ENCODE measurements around the gene ZNF512.
"Not testable (repeated sequence)": the region's sequence is repeated elsewhere in the genome, so short reads cannot be mapped to it uniquely, and the experiment has no call there.

Gene ZNF512

DNA sequence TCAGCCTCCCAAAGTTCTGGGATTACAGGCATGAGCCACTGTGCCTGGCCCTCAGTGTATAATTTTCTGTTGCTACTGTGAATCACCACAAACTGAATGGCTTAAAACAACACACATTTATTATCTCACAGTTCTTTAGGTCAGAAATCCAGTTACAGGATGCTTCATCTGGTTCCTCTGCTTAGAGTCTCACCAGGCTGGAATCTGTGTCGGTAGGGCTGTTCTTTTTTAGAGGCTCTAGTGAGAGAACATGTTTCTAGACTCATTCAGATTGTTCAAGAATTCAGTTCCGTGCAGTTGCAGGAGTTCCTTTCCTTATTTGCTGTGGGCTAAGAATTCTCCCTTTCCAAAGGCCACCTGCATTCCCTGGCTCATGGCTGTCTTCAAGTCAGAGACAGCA is 23.8 kb downstream of the ZNF512 start:
- Mint-ChIP-seq H3K4me1 (no peaks in the 10 kb centered on the region), H3K4me3 (no peak overlapping the region), H3K9me3 (no peaks in the 10 kb centered on the region), H3K27me3 (no peaks in the 10 kb centered on the region), H3K27ac (no peak overlapping the region)
- no peak for ATAC-seq
- DNase-seq = no peak

DNA sequence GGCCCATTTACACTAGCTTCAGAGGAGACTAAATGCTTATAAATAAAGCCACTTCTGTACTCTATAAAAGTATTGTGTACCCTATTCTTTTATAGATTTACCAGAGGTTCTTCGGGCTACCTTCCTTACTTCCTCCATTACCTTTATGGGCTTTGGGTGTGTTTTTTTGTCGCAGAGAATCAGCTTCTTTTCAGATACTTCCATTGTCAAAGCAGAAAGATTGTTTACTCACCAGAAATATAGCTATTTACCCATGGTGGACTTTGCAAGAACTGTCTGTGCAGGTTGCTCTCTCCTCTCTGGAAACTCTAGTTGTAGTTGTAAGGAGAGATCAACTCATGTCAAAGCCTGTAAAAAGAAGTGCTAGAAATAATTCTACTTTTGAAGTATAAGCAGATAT is 31.1 kb downstream of the ZNF512 start:
- H3K4me1 Mint-ChIP-seq = no peaks in the 10 kb centered on the region
- no peak overlapping the region for H3K4me3 Mint-ChIP-seq
- H3K27ac Mint-ChIP-seq = no peak overlapping the region
- no peak for DNase-seq
- ATAC-seq = no peak
- H3K27me3 Mint-ChIP-seq = no peaks in the 10 kb centered on the region
- H3K9me3 Mint-ChIP-seq = no peaks in the 10 kb centered on the region

DNA sequence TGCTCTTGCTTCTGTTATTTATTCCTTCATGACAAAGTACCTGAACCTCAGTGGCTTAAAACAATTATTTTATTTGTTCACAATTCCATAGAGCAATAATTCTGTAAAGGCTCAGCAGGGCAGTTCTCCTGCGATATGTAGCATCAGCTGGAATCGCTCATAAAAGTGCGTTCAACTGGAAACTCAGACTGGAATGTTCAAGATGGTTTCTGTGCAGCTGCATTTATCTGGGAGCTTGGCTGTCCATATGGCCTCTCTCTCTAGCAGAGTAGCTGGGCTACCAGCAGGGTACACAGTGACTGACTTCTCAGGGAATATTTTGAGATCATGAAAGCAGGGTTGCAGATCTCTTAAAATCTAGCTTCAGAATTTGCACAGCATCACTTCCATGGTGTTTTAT is 32.5 kb downstream of the ZNF512 start:
- no peaks in the 10 kb centered on the region for H3K4me1 Mint-ChIP-seq
- no peaks in the 10 kb centered on the region for H3K27me3 Mint-ChIP-seq
- DNase-seq = no peak
- H3K9me3 Mint-ChIP-seq = no peaks in the 10 kb centered on the region
- peak overlapping the region in 1 of 2 donors; percentile 43 for H3K27ac Mint-ChIP-seq
- no peak for ATAC-seq
- no peak overlapping the region for H3K4me3 Mint-ChIP-seq

DNA sequence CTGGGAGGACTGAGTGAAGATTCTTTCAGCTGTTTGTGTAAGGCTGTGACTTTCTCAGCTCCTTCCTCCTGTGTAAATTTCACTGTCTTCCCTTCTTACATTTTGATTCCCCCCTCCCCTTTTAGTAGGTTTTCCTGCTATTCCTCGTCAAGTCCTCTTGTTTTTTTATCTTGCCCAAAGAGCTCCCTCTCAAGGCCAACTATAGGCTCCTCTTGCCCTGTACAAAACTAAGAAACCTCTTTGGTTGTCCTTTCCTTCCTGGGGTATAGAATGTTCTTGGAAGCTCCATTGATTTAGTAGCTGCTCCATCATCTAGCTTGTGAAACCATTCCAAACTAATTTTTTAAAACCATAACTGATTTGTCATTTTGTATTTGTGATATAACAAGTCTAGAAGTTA is 38.7 kb downstream of the ZNF512 start:
- H3K4me1 Mint-ChIP-seq = no peaks in the 10 kb centered on the region
- no peaks in the 10 kb centered on the region for H3K27me3 Mint-ChIP-seq
- no peak for ATAC-seq
- no peak overlapping the region for H3K27ac Mint-ChIP-seq
- no peak overlapping the region for H3K4me3 Mint-ChIP-seq
- DNase-seq = no peak
- H3K9me3 Mint-ChIP-seq = no peaks in the 10 kb centered on the region

DNA sequence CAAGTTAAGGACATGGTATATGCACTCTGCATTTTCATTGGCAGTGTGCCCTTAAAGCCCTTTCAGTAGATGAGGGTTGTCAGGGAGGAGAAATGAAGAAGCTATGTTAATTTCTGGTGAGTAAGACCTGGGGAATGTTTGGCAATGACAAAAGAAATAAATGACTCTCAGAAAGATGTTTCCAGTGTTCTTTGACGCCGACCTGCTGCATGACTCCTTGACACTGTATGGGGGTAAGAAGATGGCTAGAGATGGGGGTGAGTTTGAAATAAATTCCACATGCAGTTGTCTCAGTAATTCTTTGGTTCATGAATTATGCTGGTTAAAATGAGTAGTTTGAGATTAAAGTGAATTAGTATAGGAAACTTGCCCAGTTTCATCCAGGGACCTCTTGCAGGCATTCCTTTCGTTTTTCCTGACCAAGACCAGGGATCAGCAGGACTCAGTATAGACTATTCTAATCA is 40.1 kb downstream of the ZNF512 start:
- ATAC-seq (no peak), DNase-seq (no peak)
- H3K9me3 Mint-ChIP-seq = no peaks in the 10 kb centered on the region
- no peaks in the 10 kb centered on the region for H3K27me3 Mint-ChIP-seq
- H3K27ac Mint-ChIP-seq = no peak overlapping the region
- no peaks in the 10 kb centered on the region for H3K4me1 Mint-ChIP-seq
- H3K4me3 Mint-ChIP-seq = no peak overlapping the region

DNA sequence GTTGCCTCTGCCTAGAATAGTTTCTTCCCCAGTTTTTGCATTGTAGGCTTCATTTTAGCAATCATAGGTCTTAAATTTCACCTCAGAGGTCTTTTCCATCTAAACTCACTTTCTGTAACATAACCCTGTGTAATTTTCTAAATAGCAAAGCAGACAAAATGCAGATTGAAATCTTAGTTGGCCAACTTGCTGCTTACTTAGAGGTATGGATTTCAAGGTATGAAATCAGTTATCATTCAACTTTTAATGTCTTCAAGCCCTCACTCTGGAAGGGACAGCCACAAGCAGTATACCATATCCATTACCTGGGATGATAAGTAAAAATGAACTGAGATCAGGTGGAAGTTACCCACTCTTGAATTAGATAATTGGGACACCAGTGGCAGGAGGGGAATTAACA is 42.1 kb downstream of the ZNF512 start:
- H3K4me3 Mint-ChIP-seq = no peak overlapping the region
- no peaks in the 10 kb centered on the region for H3K9me3 Mint-ChIP-seq
- DNase-seq = no peak
- H3K4me1 Mint-ChIP-seq = peaks cover 6% of the 10 kb centered on the region
- peak overlapping the region in 1 of 2 donors; percentile 2 for H3K27ac Mint-ChIP-seq
- no peak for ATAC-seq
- no peaks in the 10 kb centered on the region for H3K27me3 Mint-ChIP-seq

DNA sequence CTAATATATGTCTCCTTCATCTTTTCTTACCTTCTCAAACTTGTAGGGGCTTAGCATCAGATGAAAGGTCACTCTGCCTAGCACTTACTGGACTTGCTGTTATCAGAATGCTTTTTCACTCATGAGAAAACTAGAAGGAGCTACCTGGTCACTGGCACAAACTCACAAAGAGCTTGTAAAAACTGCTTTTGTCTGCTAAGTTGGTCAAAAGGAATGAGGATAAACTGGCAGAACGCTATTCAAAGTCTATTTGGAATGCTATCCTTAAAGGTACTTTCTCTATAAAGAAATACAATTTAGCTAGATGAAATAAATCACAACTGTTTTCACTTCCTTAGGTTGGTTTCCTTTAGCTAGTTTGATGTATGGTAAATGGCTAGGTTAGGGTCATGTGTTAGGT is 43.5 kb downstream of the ZNF512 start:
- H3K4me3 Mint-ChIP-seq, H3K27ac Mint-ChIP-seq, H3K27me3 Mint-ChIP-seq, DNase-seq, H3K9me3 Mint-ChIP-seq, ATAC-seq: not testable (repeated sequence)
- peaks cover 20% of the 10 kb centered on the region for H3K4me1 Mint-ChIP-seq

DNA sequence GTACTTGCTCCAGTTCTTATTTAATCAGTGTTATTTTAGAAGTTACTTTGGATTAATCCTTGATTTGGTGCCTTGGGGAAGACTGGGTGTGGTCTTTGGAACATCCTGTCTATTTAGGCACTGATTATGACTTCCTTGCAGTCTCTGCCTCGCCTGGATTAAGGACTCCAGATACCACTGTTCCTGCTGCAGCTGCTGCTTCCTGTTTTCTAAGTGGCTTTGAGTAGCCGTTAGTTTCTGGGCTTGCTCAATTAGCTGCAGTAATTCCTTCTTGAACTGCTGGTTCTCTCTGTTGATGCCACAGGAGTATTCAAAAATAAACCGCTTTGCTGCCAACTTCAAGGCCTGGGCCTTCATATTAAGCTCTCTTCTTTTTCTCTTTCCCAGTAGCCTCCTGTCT is 44.1 kb downstream of the ZNF512 start:
- H3K4me1 Mint-ChIP-seq = peaks cover 20% of the 10 kb centered on the region
- H3K27ac Mint-ChIP-seq, H3K27me3 Mint-ChIP-seq, DNase-seq, ATAC-seq, H3K9me3 Mint-ChIP-seq, H3K4me3 Mint-ChIP-seq: not testable (repeated sequence)

DNA sequence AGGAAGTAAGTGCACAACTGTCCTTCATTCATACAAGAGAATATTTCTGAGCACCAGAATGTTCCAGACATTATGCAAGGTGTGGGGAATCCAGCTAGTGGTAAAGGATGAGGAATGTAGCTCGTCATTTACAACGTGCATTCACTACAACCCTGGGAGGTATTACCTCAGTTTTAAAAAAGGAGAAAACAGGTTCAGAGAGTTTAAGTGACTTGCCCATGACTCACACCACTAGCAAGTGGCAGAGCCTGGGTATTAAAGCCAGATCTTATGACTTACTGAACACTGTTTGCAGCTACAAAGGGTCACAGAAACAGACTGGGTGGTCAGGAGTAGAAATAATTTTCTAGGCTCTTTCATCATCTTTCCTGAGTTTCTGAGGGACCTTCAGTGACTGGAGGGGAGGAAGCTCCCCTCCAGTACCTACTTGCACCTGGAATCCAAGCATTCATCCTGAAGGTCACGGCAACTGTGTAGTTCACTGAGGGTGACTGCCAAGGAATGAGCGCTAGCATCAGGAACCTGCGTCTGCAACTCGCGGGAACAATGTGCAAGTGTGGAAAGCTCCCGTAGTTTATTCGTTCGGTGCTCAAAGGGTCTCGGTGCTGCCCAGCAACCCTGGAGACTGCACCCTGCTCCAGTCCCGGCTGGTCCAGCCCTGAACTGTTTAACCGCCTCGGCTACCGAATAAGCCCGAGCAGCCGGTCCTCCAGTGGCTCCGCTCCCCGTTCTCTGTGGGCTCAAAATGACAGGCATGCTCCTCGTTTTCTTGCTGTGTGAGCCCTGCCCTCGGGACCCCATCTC is 45.3 kb downstream of the ZNF512 start:
- H3K9me3 Mint-ChIP-seq = no peaks in the 10 kb centered on the region
- H3K4me1 Mint-ChIP-seq = peaks cover 20% of the 10 kb centered on the region
- ATAC-seq (peak; percentile 62), DNase-seq (no peak)
- no peak overlapping the region for H3K4me3 Mint-ChIP-seq
- no peaks in the 10 kb centered on the region for H3K27me3 Mint-ChIP-seq
- peak overlapping the region in 1 of 2 donors; percentile 5 for H3K27ac Mint-ChIP-seq

DNA sequence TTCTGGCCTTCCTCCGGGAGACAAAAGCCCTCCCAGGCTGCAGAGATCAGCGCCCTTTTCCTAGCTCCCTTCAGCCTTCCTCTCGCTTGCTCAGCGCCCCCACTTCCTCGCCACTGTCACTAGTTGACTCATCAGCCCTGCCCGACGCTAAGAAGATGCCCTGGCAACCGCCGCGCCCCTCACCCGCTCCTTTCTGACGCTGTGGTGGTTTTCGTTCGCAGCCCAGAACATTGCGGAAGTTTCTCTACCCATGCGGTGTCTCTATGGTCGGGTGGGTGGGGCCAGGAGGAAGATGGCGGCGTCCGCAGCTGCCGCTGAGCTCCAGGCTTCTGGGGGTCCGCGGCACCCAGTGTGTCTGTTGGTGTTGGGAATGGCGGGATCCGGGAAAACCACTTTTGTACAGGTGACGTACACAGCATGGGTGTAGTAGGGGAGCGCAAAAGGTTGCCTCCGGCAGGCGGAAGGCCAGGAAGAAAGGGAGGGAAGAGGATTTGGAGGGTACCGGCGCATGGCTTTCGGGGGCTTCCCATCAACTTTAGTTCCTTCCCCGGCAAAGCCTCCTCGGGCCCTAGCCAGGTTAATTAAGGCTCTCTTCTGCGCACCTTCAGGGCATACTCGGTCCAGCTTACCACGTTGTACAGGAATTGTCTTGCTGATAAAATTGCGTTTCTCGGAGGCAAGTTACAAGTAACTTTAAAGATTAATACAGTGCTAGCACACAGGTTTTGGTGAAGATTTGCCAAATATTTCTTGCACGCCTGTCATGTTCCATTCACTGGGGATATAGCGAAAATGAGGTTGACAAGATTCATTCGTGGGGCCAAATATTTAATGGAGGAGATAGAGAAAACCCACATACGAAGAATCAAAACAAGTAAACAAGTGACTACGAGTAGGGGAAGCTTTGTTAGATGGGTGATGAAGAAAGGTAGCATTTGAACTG is 46.2 kb downstream of the ZNF512 start, which contains the start of the genes CCDC121 and GPN1:
TSS of gene CCDC121 (minus strand) at position 246 of the 943 bp plus-strand sequence. CDS start 1,213 bp downstream, outside the sequence.
TSS of gene GPN1 (plus strand) at position 284 of the 943 bp plus-strand sequence. CDS start at position 293, 9 bp downstream.
- H3K4me1 Mint-ChIP-seq = peaks cover 20% of the 10 kb centered on the region
- H3K27me3 Mint-ChIP-seq = no peaks in the 10 kb centered on the region
- H3K9me3 Mint-ChIP-seq = no peaks in the 10 kb centered on the region
- ATAC-seq (peak; percentile 100), DNase-seq (peak; percentile 92 to 96)
- H3K4me3 Mint-ChIP-seq = no peak within 1 kb of the TSS
- peak within 1 kb of the TSS in 1 of 2 donors; percentile 5 for H3K27ac Mint-ChIP-seq

DNA sequence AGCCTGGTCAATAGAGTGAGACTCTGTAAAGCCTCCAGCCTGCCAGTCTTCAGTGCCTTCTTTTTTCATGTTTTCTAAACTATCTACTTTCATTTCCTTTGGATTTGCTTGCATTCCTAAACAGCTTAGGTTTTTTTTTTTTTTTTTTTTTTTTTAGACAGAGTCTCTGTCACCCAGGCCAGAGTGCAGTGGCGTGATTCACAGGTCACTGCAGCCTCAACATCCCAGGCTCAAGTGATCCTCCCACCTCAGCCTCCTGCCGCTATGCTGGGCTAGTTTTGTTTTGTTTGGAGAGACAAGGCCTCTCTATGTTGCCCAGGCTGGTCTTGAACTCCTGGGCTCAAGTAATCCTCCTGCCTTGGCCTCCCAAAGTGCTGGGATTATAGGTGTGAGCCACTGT is 47.4 kb downstream of the ZNF512 start:
- peak overlapping the region; percentile 24 to 43 for H3K27ac Mint-ChIP-seq
- ATAC-seq, H3K27me3 Mint-ChIP-seq, H3K9me3 Mint-ChIP-seq, H3K4me3 Mint-ChIP-seq, DNase-seq: not testable (repeated sequence)
- H3K4me1 Mint-ChIP-seq = peaks cover 20% of the 10 kb centered on the region

DNA sequence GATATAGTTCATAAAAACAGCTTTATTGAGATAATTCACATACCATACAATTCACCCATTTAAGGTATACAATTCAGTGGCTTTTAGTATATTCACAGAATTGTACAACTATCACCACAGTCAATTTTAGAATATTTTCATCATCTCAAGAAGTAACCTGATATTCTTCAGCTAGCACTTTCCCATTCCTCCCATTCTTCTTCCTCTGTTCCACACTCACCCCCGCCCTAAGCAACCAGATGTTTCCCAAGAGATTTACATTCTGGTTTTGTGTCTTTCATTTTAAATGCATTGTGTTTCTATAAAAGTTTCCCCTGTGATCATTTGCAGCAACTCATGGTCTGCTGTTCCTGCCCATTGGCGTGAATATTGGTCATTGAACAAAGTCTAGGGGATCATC is 51.4 kb downstream of the ZNF512 start:
- Mint-ChIP-seq H3K27me3 (no peaks in the 10 kb centered on the region), H3K4me1 (peaks cover 43% of the 10 kb centered on the region), H3K9me3 (no peaks in the 10 kb centered on the region), H3K4me3 (no peak overlapping the region), H3K27ac (no peak overlapping the region)
- no peak for DNase-seq
- ATAC-seq = no peak

DNA sequence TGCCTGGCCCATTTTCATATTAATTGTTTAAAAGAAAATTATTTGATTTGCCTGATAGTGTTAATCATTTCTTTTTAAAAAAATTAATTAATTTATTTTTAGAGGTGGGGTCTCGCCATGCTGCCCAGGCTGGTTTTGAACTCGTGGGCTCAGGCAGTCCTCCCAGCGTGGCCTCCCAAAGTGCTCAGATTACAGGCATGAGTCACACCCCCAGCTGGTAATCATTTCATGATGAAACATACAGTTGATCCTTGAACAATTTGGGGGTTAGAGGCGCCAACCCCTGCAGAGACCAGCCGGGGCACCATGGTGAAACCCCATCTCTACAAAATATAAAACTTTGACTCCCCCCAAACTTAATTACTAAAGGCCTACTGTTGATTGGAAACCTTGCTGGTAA is 53.9 kb downstream of the ZNF512 start:
- Mint-ChIP-seq H3K4me3 (no peak overlapping the region), H3K4me1 (peaks cover 25% of the 10 kb centered on the region), H3K27me3 (no peaks in the 10 kb centered on the region), H3K9me3 (no peaks in the 10 kb centered on the region), H3K27ac (no peak overlapping the region)
- ATAC-seq (no peak), DNase-seq (no peak)

DNA sequence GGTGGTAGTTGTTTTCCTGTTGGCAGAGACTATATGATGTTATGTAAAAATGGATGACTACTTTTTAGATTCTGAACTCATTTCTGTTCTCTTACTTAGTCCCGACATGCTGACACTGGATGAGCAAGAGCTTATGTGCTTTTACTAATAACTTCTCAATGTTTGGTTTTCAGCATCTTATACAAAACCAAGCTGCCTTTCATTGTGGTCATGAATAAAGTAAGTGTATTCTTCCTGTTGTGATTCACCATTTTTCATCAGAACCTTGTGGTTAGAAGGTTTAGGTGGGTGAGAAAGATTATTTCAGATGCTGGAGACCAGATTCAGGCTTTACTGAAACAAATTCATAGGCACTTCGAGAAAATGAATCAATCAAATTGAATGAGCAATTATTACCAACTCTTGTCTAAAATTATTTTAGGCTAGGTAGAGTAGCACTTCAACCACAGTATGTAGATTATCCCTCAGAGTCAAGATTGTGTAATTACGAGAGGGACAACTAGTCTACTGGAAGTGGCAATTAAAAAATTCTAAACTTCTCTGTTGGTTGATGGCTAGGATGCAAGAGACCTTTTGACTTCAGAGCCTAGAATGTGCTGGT is 55.3 kb downstream of the ZNF512 start:
- H3K4me3 Mint-ChIP-seq = peak overlapping the region; percentile 36 to 57
- H3K9me3 Mint-ChIP-seq = no peaks in the 10 kb centered on the region
- ATAC-seq (peak; percentile 94), DNase-seq (peak; percentile 21 to 44)
- H3K4me1 Mint-ChIP-seq = peaks cover 25% of the 10 kb centered on the region
- H3K27me3 Mint-ChIP-seq = no peaks in the 10 kb centered on the region
- peak overlapping the region; percentile 72 to 92 for H3K27ac Mint-ChIP-seq

DNA sequence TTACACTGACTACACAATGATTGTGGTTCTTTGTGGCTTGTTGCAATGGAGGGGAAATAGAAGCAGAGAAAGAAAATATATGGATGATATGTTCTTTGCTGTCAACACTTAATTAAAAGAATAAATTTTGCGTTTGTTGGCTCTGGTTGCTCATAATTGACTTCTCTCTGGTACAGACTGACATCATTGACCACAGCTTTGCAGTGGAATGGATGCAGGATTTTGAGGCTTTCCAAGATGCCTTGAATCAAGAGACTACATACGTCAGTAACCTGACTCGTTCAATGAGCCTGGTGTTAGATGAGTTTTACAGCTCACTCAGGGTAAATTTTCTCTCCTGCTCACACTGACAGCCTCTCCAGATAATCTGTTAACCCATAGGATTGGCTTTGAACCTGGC is 55.9 kb downstream of the ZNF512 start:
- H3K27ac Mint-ChIP-seq = peak overlapping the region in 1 of 2 donors; percentile 92
- ATAC-seq (peak; percentile 19), DNase-seq (peak in 1 of 2 donors; percentile 26)
- no peaks in the 10 kb centered on the region for H3K9me3 Mint-ChIP-seq
- peak overlapping the region; percentile 16 to 57 for H3K4me3 Mint-ChIP-seq
- H3K27me3 Mint-ChIP-seq = no peaks in the 10 kb centered on the region
- peaks cover 25% of the 10 kb centered on the region for H3K4me1 Mint-ChIP-seq
